Activated naive CD4-positive, alpha-beta T cell treated with anti-CD3 and anti-CD28 coated beads, Interleukin-2, amount 10 ng/mL, durations not matched to agents 7 days and 5 days (primary cell): ENCODE measurements around the gene C19orf85.

Experiments used
- CTCF ChIA-PET: fragments of 350-600 bp; sonication (Branson Sonifier 250); formaldehyde crosslinking; loops from one replicate; lab custom pipeline; 2021; ENCODE audit warnings: antibody characterized with exemption; lab: Charles Lee
- DNase-seq: peaks from one replicate; pipeline ENCODE4 v3.0.0-alpha.2; 2020
- H3K27ac Mint-ChIP-seq: one replicate; pipeline ENCODE4 v1.8.0; 2021; ENCODE audit warnings: mild to moderate bottlenecking, moderate library complexity, mixed read lengths
- H3K27me3 Mint-ChIP-seq: one replicate; pipeline ENCODE4 v1.8.0; 2021; ENCODE audit warnings: mild to moderate bottlenecking, mixed read lengths
- H3K36me3 Mint-ChIP-seq: one replicate; pipeline ENCODE4 v1.8.0; 2021; ENCODE audit warnings: mixed read lengths
- H3K4me1 Mint-ChIP-seq: one replicate; pipeline ENCODE4 v1.8.0; 2021; ENCODE audit warnings: mixed read lengths
- H3K4me3 Mint-ChIP-seq: one replicate; pipeline ENCODE4 v1.8.0; 2021; ENCODE audit warnings: mild to moderate bottlenecking, moderate library complexity, mixed read lengths
- H3K9me3 Mint-ChIP-seq: one replicate; pipeline ENCODE4 v1.8.0; 2021; ENCODE audit warnings: mixed read lengths

Gene C19orf85

GRCh38 chr19:55419624-55420236 lies 44.8 kb downstream of the C19orf85 start:
- no peak overlapping the region for H3K27ac Mint-ChIP-seq
- no peaks in the 10 kb centered on the region for H3K36me3 Mint-ChIP-seq
- H3K4me1 Mint-ChIP-seq, result peaks cover 32% of the 10 kb centered on the region
- CTCF ChIA-PET, result interaction anchor here (0.9 to 1.6 kb wide), 5 partner anchors 11 to 269 kb away, joined by 3 to 5 read pairs (median 3); no protein-coding TSS in a partner anchor
- H3K9me3 Mint-ChIP-seq, result no peaks in the 10 kb centered on the region
- H3K4me3 Mint-ChIP-seq, result no peak overlapping the region
- no peak for DNase-seq
- peaks cover 44% of the 10 kb centered on the region for H3K27me3 Mint-ChIP-seq

- Mint-ChIP-seq H3K4me3 (no peak overlapping the region), H3K36me3 (no peaks in the 10 kb centered on the region), H3K27me3 (peaks cover 45% of the 10 kb centered on the region), H3K9me3 (no peaks in the 10 kb centered on the region), H3K4me1 (peaks cover 32% of the 10 kb centered on the region), H3K27ac (no peak overlapping the region)
- CTCF ChIA-PET, result interaction anchor here (1.1 to 2.9 kb wide), 4 partner anchors 10 to 278 kb away, joined by 3 to 15 read pairs (median 5); no protein-coding TSS in a partner anchor
- DNase-seq, result no peak
Observed at GRCh38 chr19:55419103-55419502, 45.4 kb downstream of the C19orf85 start.

- Mint-ChIP-seq H3K4me1 (peaks cover 32% of the 10 kb centered on the region), H3K27ac (no peak overlapping the region), H3K36me3 (no peaks in the 10 kb centered on the region), H3K9me3 (no peaks in the 10 kb centered on the region), H3K4me3 (no peak overlapping the region), H3K27me3 (peaks cover 48% of the 10 kb centered on the region)
- CTCF ChIA-PET, result interaction anchor here (0.7 to 2.9 kb wide), 11 partner anchors 21 to 329 kb away, joined by 3 to 15 read pairs (median 4); no protein-coding TSS in a partner anchor
- peak; percentile 72 for DNase-seq
Observed at GRCh38 chr19:55418185-55418584, 46.4 kb downstream of the C19orf85 start.
